Measurements from ENCODE around the gene TRPC4AP.

Gene TRPC4AP

DNA sequence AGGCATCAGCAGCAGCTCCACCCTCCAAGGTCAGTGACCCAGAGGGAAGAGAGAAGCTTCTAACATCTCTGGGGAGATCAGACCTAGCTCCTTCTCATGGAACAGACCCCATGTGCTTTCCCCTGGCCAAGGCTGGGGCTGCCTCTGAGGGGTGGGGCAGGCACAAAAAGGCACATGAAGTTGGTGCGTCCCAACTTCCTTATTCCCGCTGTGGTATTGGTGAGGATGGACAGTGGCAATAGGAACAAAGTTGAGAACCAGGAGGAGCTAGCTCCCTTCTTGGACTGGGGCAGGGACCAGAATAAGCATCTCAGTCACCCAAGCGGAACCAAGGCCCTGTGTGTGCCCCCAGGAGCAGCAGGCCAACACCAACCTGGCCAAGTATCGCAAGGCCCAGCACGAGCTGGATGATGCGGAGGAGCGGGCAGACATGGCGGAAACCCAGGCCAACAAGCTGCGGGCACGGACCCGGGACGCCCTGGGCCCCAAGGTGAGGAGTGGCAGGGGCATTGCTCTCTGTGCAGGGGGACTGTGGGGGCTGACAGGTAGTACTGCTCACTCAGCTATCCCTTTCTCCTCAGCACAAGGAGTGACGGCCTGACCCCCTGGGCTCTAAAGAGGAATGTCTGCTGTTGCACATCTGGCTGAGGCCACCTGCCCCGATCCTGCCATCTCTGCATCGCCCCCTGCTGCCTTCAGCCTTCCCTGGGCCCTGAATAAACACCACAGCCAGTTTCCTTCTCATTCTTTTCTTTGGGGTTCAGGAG, 90.8 kb downstream of the TRPC4AP start:
- DNase-seq (ENCODE audit: low read depth in 2 of 2), result no peak

DNA sequence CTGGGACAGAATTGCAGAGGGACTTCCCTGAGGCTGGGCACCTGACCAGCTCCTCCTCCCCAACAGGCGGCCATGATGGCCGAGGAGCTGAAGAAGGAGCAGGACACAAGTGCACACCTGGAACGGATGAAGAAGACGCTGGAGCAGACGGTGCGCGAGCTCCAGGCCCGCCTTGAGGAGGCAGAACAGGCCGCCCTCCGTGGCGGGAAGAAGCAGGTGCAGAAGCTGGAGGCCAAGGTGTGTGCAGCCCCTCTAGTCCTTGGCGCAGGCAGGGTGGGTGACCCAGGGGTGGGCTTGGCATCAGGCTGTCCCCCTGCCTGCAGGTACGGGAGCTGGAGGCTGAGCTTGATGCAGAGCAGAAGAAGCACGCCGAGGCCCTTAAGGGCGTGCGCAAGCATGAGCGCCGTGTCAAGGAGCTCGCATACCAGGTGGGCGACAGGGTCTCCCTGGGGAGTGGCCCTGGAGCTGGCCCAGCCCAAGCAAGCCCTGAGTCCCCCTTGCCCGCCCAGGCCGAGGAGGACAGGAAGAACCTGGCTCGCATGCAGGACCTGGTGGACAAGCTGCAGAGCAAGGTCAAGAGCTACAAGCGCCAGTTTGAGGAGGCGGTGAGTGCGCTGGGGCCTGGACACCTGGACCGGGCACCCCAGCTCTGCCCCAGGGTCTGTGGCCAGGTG, 91.5 kb downstream of the TRPC4AP start:
- DNase-seq (ENCODE audit: low read depth in 2 of 2), result no peak

DNA sequence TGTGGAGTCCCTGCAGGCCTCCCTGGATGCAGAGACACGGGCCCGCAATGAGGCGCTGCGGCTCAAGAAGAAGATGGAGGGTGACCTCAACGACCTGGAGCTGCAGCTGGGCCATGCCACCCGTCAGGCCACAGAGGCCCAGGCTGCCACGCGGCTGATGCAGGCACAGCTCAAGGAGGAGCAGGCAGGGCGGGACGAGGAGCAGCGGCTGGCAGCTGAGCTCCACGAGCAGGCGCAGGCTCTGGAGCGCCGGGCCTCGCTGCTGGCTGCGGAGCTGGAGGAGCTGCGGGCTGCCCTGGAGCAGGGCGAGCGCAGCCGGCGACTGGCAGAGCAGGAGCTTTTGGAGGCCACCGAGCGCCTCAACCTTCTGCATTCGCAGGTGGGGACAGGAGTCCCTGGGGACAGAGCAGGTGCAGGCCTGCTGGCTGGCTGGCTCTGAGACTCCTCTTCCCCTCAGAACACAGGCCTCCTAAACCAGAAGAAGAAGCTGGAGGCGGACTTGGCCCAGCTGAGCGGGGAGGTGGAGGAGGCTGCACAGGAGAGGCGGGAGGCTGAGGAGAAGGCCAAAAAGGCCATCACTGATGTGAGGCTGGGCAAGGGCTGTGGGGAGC, 92.2 kb downstream of the TRPC4AP start:
- DNase-seq (ENCODE audit: low read depth in 2 of 2), result no peak

DNA sequence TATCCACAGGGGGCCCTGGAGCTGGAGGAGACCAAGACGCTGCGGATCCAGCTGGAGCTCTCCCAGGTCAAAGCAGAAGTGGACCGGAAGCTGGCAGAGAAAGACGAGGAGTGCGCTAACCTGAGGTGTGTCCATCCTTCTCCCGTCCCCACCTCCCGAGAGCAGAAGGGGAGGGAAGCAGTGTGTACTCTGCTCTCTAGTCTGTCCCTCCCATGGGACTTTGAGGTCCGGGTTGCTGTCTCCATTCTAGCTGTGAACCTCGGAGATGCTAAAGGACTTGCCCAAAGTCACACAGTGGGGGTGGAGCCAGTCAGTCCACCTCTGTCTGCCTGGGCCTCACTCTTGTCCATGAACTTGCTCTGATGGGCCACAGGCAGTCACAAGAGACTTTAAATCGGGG, 92.8 kb downstream of the TRPC4AP start:
- no peak for DNase-seq (ENCODE audit: low read depth in 2 of 2)

DNA sequence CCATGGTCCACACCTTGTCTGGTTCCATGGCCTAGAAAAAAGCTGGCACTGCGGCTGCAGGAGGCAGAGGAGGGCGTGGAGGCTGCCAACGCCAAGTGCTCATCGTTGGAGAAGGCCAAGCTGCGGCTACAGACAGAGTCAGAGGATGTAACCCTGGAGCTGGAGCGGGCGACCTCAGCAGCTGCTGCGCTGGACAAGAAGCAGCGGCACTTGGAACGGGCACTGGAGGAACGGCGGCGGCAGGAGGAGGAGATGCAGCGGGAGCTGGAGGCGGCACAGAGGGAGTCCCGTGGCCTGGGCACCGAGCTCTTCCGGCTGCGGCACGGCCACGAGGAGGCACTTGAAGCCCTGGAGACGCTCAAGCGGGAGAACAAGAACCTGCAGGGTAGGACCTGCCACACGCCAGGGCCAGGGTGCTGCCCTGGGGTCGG, 93.6 kb downstream of the TRPC4AP start:
- DNase-seq (ENCODE audit: low read depth in 2 of 2), result no peak

DNA sequence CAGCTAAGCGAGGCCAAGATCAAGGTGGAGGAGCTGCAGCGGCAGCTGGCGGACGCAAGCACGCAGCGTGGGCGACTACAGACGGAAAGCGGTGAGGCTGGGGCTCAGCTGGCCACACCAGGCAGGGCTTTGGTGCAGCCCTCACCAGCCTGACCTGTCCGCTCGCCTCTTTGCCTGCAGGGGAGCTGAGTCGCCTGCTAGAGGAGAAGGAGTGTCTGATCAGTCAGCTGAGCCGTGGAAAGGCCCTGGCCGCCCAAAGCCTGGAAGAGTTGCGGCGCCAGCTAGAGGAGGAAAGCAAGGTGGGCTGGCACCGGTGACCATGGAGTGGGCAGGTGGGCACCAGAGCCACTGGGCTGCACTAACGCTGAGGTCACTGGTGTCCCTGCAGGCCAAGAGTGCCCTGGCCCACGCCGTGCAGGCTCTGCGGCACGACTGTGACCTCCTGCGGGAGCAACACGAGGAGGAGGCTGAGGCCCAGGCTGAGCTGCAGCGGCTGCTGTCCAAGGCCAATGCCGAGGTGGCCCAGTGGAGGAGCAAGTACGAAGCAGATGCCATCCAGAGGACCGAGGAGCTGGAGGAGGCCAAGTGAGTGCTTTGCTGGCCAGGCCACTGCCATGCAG, 94.2 kb downstream of the TRPC4AP start:
- DNase-seq (ENCODE audit: low read depth in 2 of 2), result no peak

DNA sequence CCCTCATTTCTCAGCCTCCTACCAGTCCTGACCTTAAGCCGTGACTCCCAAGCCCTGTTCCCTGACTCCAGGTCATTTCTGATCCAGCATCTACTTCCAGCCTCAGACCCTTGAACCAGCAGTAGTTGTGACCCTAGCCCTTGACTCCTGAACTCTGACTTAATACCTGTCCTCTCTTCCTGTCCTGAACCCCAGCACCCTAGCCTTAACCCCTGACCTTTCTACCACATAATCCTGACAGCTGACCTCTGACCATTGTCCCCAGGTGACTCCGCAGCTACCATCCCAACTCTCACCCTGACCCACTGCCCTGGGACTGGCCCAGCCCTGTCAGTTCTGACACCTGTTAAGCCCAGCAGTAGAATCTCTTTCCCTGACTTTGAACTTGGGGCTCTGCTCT, 94.8 kb downstream of the TRPC4AP start:
- no peak for DNase-seq (ENCODE audit: low read depth in 2 of 2)

DNA sequence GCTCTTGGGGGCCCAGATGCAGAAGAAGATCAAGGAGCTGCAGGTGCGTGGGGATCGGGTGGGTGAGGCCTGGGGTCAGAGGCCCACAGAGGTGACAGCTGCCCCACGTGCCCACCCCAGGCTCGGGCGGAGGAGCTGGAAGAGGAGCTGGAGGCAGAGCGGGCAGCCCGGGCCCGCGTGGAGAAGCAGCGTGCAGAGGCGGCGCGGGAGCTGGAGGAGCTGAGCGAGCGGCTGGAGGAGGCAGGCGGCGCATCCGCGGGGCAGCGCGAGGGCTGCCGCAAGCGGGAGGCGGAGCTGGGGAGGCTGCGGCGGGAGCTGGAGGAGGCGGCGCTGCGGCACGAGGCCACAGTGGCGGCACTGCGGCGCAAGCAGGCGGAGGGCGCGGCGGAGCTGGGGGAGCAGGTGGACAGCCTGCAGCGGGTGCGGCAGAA, 95.5 kb downstream of the TRPC4AP start:
- no peak for DNase-seq (ENCODE audit: low read depth in 2 of 2)

DNA sequence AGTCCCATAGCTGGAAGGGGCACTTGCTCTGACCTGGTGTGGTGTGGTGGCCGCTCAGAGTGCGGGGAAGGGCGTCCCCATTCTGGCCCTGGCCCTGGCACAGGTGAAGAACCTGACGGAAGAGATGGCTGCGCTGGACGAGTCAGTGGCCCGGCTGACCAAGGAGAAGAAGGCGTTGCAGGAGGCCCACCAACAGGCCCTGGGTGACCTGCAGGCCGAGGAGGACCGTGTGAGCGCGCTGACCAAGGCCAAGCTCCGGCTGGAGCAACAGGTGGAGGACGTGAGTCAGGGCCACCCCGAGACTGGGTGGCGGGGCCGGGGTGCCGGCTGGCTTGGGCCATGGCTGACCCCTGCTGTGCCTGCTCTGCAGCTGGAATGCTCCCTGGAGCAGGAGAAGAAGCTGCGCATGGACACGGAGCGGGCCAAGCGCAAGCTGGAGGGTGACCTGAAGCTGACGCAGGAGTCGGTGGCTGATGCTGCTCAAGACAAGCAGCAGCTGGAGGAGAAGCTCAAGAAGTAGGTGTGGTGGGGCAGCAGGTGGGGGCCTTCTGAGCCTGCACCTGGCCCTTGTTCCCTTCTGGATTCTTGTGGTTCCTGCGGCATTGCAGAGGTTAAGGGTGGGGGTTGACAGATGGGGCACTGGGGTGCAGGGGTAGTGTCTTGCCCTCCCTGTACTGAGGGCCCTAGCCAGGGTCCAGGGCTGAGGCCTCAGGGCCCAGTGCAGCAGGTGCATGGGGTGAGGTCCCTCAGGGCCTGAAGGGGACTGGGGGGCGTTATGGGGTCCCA, 96.2 kb downstream of the TRPC4AP start:
- DNase-seq (ENCODE audit: low read depth in 2 of 2), result no peak

DNA sequence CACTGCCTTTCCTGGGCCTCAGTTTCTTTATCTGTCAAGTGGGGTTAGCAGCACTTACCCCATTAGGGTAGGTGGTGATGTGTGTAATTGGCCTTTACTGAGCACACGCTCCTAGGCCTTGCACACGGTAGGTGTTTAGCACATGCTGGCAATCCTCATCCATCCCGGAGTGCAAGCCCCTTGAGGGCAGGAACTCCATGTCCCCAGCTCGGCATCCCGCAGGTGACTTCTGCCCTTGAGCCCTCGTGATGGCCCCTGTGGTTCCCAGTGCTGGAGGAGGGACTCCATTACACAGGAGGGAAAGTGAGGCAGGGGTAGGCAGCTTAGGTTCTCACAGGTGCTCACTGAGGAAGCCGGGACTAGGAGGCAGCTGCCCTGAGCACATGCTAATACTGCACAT, 96.9 kb downstream of the TRPC4AP start:
- no peak for DNase-seq (ENCODE audit: low read depth in 2 of 2)

DNA sequence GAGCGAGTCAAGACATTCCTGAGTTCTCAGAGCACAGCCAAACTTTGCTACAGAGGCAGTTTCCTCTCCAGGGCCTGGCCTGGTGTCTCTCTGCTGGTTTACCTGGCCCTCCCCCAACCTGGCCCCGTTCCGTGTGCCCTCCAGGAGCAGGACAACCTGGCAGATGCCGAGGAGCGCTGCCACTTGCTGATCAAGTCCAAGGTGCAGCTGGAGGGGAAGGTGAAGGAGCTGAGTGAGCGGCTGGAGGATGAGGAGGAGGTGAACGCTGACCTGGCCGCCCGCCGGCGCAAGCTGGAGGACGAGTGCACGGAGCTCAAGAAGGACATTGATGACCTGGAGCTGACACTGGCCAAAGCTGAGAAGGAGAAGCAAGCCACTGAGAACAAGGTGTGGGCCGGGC, 97.4 kb downstream of the TRPC4AP start:
- DNase-seq (ENCODE audit: low read depth in 2 of 2), result no peak

DNA sequence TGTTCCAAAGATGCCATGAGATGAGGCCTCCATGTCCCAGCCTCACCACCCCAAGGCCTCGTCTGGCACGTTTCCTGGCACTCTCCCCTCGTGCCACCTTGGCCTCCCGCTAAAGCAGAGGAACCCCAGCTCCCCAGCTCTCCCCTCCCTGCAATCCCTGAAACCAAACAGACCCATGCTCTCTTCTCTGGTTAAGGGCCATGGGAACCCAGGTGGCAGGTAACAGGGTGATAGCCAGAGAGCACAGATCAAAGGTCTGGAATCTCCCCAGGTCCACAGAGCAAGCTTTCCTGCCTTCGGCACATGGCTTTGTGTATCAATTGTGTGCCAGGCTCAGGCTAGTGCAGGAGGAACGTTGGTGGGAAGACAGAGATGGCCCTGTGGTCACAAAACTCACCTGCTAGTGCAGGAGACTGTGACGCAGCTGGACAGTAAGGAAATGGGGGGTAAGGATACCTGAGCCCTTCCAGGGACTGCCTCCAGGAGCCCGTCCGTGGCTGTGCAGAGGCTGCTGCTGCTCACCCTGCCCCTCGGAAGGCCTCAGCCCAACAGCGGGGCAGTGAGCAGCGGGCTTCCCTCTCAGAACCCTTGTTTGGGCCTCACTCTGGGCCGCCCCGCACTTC, 98.0 kb downstream of the TRPC4AP start:
- DNase-seq (ENCODE audit: low read depth in 2 of 2), result no peak

DNA sequence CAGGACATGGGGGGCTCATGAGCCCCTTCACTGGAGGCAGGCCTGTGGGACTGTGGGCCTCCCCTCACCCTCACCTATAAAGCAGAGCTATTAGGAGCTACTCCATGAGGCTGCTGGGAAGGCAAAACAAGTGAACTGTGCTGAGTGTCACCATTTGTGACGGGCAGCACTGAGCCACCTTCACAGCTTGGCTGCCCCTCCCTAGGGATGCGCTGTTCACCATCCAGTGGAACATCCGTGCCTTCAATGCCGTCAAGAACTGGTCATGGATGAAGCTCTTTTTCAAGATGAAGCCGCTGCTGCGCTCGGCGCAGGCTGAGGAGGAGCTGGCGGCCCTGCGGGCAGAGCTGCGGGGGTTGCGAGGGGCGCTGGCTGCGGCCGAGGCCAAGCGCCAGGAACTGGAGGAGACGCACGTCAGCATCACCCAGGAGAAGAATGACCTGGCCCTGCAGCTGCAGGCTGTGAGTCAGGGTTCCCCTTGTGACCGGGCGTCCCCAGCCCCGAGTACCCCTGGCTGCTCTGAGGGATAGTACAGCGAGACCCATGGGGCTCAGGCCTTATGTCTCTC, 98.6 kb downstream of the TRPC4AP start:
- DNase-seq (ENCODE audit: low read depth in 2 of 2), result no peak

DNA sequence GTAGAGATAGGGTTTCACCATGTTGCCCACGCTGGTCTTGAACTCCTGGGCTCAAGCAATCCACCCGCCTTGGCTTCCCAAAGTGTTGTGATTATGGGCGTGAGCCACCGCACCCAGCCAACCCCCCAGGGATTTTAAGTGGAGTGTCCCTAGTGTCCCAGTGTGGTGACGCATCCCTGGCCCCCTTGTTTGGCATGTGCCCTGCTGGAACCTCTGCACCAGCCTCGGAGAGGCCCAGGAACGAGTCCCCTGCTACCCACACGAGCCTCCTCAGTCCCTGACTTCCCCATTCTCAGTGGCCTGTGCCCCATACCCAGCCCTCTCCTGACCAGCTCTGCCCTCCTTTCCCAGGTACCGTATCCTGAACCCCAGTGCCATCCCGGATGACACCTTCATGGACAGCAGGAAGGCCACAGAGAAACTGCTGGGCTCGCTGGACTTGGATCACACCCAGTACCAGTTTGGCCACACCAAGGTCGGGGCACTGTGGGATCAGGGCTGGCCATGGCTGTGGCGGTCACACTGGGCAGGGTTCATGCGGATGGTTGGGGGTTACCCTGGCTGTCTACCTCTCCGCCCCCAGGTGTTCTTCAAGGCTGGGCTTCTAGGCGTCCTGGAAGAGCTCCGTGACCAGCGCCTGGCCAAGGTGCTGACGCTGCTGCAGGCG, 99.7 kb downstream of the TRPC4AP start:
- DNase-seq (ENCODE audit: low read depth in 2 of 2), result no peak

DNA sequence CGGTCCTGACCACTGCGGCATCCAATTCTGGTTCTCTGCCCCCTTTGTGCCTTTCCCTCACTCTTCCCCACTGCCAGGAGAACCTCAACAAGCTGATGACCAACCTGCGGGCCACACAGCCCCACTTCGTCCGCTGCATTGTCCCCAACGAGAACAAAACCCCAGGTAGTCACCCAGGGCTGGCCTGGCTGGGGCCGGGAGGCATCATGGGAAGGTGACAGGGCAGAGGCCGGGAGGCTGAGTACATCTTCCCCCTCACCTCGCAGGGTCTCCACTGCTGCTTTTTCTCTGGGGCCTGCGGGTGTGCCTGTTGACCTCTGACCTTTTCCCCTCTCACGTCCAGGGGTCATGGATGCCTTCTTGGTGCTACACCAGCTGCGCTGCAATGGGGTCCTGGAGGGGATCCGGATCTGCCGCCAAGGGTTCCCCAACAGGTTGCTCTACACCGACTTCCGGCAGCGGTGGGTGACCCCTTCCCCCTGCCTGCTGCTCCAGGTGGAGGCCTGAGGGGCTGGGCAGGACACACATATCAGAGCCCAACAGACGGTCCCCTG, 101.9 kb downstream of the TRPC4AP start:
- DNase-seq (ENCODE audit: low read depth in 2 of 2), result no peak

DNA sequence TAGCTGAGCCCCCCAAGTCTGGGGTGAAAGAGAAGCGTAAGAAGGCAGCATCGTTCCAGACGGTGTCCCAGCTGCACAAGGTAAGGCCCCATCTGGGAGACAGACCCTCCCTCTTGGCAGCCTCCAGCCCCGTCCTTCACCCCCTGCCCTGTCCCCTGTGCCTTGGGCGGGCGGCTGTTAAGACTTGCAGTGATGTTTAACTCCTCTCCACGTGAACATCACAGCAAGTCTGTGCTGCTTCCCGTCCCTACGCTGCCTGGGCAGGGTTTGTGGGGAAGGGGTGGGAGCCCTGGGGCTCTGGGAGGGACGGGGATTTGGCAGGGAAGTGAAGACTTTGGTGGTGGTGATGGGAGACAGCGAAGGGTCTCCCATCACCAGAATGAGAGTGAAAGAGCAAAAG, 102.4 kb downstream of the TRPC4AP start:
- DNase-seq (ENCODE audit: low read depth in 2 of 2), result no peak

DNA sequence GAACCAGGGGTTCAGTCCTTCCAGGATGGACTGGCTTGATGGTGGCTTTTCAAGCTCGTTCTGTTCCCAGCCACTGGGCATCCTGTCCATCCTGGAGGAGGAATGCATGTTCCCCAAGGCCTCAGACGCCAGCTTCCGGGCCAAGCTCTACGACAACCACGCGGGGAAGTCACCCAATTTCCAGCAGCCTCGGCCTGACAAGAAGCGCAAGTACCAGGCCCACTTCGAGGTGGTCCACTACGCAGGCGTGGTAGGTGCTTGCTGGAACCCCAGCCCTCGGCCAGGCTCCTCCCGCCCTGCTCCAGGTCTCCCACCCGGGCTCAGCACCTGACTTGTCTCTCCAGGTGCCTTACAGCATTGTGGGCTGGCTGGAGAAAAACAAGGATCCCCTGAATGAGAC, 102.9 kb downstream of the TRPC4AP start:
- DNase-seq (ENCODE audit: low read depth in 2 of 2), result no peak

DNA sequence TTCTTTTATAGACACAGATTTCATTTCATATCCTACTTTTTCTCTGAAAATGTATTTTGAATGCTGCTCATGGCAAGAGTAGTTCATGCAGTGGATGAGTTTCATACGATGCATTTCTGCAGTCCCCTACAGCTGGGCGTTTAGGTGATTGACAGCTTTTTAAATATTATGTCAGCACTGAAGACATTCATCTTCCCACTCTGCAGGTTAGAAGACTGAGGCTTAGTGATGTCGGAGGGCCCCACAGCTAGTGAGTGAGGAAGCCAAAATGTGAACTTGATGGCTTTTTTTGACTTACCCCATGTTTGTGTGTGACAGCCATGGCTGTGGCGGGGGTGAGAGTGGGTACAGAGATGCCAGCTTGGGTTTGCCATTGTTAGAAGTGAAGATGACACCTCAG, 103.5 kb downstream of the TRPC4AP start:
- DNase-seq (ENCODE audit: low read depth in 2 of 2), result no peak

DNA sequence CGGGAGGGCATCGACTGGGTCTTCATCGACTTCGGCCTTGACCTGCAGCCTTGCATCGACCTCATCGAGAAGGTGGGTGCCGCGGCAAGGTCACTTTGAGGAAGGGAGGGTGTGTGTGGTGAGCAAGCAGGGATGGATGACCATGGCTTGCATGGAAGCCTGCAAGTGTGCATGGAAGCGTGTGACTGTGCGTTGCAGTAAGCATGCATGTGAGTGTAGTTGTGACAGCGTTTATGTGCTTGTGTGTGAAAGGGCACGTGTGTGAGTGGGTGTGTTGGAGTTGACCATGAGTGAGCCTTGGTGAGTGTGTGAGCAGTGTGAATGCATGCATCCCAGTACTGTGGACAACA, 104.4 kb downstream of the TRPC4AP start:
- DNase-seq (ENCODE audit: low read depth in 2 of 2), result no peak

Data from stimulated activated CD8-positive, alpha-beta memory T cell treated with anti-CD3 and anti-CD28 coated beads, Interleukin-2, amount 100 ng/mL, for 1 hour (primary cell).